Measurements from ENCODE around the gene HHAT.

DNA sequence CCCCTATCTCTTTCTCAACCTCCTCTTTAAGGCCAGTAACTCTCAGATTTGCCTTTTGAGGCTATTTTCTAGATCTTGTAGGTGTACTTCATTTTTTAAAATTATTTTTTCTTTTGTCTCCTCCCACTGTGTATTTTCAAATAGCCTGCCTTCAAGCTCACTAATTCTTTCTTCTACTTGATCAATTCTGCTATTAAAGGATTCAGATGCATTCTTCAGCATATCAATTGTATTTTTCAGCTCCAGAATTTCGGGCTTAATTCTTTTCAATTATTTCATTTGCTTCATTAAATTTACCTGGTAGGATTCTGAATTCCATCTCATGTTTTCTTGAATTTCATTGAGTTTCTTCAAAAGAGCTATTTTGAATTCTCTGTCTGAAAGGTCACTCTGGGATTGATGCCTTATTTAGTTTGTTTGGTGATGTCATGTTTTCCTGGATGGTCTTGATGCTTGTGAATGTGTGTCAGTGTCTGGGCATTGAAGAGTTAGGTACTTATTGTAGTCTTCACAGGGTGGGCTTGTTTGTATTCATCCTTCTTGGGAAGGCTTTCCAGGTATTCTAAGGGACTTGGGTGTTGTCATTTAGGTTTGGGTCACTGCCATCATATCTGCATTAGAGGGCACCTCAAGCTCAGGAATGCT is 3.6 kb upstream of the HHAT start:
- TF ChIP-seq, protein P1, sequence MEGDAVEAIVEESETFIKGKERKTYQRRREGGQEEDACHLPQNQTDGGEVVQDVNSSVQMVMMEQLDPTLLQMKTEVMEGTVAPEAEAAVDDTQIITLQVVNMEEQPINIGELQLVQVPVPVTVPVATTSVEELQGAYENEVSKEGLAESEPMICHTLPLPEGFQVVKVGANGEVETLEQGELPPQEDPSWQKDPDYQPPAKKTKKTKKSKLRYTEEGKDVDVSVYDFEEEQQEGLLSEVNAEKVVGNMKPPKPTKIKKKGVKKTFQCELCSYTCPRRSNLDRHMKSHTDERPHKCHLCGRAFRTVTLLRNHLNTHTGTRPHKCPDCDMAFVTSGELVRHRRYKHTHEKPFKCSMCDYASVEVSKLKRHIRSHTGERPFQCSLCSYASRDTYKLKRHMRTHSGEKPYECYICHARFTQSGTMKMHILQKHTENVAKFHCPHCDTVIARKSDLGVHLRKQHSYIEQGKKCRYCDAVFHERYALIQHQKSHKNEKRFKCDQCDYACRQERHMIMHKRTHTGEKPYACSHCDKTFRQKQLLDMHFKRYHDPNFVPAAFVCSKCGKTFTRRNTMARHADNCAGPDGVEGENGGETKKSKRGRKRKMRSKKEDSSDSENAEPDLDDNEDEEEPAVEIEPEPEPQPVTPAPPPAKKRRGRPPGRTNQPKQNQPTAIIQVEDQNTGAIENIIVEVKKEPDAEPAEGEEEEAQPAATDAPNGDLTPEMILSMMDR (conservative IDR thresholded peaks at IDR 0.05; ENCODE audit: low read length), result no peak
- TF ChIP-seq EZH2phosphoT487 (IDR thresholded peaks at IDR 0.05; ENCODE audit: borderline replicate concordance), result no peak

Data from Loucy (cell line).